Vagina (tissue), 2 donors: Measurements from ENCODE around the gene DNAH14.
"Not testable (repeated sequence)": the region's sequence is repeated elsewhere in the genome, so short reads cannot be mapped to it uniquely, and the experiment has no call there.

Experiments used
- POLR2A ChIP-seq, 2 donors: fragments of 450-650 bp; IDR thresholded peaks; one replicate each; pipeline ENCODE4 v1.6.1; 2017; ENCODE audit warnings: antibody characterized with exemption in 2 of 2, mild to moderate bottlenecking in 2 of 2, moderate library complexity in 2 of 2
- TF ChIP-seq, protein P1 (sequence below), 3 experiments: fragments of 450-650 bp in 2 of 3; fragments of 200-600 bp in 1 of 3; sonication (generic) in 1 of 3; IDR thresholded peaks; one replicate each; pipeline ENCODE4 v1.5.1; 2017 to 2019; ENCODE audit warnings: antibody characterized with exemption in 3 of 3, mild to moderate bottlenecking in 2 of 3, moderate library complexity in 2 of 3

DNA sequence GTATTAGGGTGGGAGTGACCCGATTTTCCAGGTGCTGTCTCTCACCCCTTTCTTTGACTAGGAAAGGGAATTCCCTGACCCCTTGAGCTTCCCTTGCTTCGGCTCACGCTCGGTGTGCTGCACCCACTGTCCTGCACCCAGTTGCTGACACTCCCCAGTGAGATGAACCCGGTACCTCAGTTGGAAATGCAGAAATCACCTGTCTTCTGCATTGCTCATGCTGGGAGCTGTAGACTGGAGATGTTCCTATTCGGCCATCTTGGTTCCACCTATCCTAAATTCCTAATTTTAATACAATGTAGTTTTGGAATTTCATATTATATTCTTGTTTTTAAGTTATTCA, 16.8 kb downstream of the DNAH14 start:
- TF ChIP-seq, protein P1, sequence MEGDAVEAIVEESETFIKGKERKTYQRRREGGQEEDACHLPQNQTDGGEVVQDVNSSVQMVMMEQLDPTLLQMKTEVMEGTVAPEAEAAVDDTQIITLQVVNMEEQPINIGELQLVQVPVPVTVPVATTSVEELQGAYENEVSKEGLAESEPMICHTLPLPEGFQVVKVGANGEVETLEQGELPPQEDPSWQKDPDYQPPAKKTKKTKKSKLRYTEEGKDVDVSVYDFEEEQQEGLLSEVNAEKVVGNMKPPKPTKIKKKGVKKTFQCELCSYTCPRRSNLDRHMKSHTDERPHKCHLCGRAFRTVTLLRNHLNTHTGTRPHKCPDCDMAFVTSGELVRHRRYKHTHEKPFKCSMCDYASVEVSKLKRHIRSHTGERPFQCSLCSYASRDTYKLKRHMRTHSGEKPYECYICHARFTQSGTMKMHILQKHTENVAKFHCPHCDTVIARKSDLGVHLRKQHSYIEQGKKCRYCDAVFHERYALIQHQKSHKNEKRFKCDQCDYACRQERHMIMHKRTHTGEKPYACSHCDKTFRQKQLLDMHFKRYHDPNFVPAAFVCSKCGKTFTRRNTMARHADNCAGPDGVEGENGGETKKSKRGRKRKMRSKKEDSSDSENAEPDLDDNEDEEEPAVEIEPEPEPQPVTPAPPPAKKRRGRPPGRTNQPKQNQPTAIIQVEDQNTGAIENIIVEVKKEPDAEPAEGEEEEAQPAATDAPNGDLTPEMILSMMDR (IDR thresholded peaks at IDR 0.05), result not testable (repeated sequence)
- TF ChIP-seq POLR2A (IDR thresholded peaks at IDR 0.05), result not testable (repeated sequence)
